Immature natural killer cell (primary cell): Measurements from ENCODE around the gene ATPAF2. TPM values are rescaled to one million over a fixed set of nuclear protein-coding genes. Genes with fewer than 3 reads are reported as not detected.

ENCODE experiments used
- DNase-seq, 3 donors: peaks; one replicate each; pipeline ENCODE4 v3.0.0; 2022; ENCODE audit warnings: mixed read lengths in 1 of 3
- H3K27ac Mint-ChIP-seq, 6 donors: one replicate each; pipeline ENCODE4 v1.8.0; 2020; ENCODE audit warnings: mixed read lengths in 6 of 6, mild to moderate bottlenecking in 5 of 6, inconsistent platforms in 4 of 6, moderate library complexity in 3 of 6
- H3K27me3 Mint-ChIP-seq, 3 donors: one replicate each; pipeline ENCODE4 v1.8.0; 2020 to 2021; ENCODE audit warnings: low read depth in 3 of 3, mild to moderate bottlenecking in 3 of 3, mixed read lengths in 3 of 3, moderate library complexity in 3 of 3, inconsistent platforms in 1 of 3
- H3K36me3 Mint-ChIP-seq, 3 donors: one replicate each; pipeline ENCODE4 v1.8.0; 2020; ENCODE audit warnings: mixed read lengths in 3 of 3, inconsistent platforms in 2 of 3, mild to moderate bottlenecking in 2 of 3
- H3K4me1 Mint-ChIP-seq, 2 donors: one replicate each; pipeline ENCODE4 v1.8.0; 2020; ENCODE audit warnings: inconsistent platforms in 2 of 2, mild to moderate bottlenecking in 2 of 2, mixed read lengths in 2 of 2, moderate library complexity in 1 of 2
- H3K4me3 Mint-ChIP-seq, 5 donors: one replicate each; pipeline ENCODE4 v1.8.0; 2020; ENCODE audit warnings: mild to moderate bottlenecking in 5 of 5, mixed read lengths in 5 of 5, inconsistent platforms in 3 of 5, moderate library complexity in 3 of 5
- H3K9me3 Mint-ChIP-seq, 6 donors: one replicate each; pipeline ENCODE4 v1.8.0; 2020; ENCODE audit warnings: mild to moderate bottlenecking in 6 of 6, mixed read lengths in 6 of 6, inconsistent platforms in 4 of 6, moderate library complexity in 3 of 6
- polyA plus RNA-seq, 3 donors: library from polyadenylated mRNA; unstranded; fragments of 300-500 nt; fragmentation: Illumina TruSeq; gene quantifications; one replicate each; pipeline ENCODE4 v1.2.3, GENCODE V29; 2021

Gene ATPAF2
- polyA plus RNA-seq: 10 to 100 TPM; 14.6 to 24.9 (median 21.3) TPM

GRCh38 chr17:18038861-18039534 is at the start of gene ATPAF2, which contains the start of gene GID4:
Gene ATPAF2 (minus strand): TSS chr17:18039168. CDS start chr17:18039013, 155 bp downstream.
Gene GID4 (plus strand): TSS chr17:18039408. CDS start chr17:18039465, 57 bp downstream.
- Mint-ChIP-seq H3K4me1 (peaks cover 40 to 55% of the 10 kb centered on the region in 2 donors), H3K36me3 (peaks cover 0 to 4% (median 3%) of the 10 kb centered on the region in 3 donors), H3K27me3 (peaks cover 5 to 11% (median 8%) of the 10 kb centered on the region in 3 donors), H3K4me3 (peak within 1 kb of the TSS; percentile 93 to 100 (median 99)), H3K27ac (peak within 1 kb of the TSS; percentile 89 to 100 (median 97)), H3K9me3 (no peaks in the 10 kb centered on the region)
- peak; percentile 99 for DNase-seq

- H3K36me3 Mint-ChIP-seq: peaks cover 0 to under 1% (median 0%) of the 10 kb centered on the region in 3 donors
- peaks cover 0 to 8% (median 0%) of the 10 kb centered on the region in 3 donors for H3K27me3 Mint-ChIP-seq
- H3K4me3 Mint-ChIP-seq: peak within 1 kb of the TSS; percentile 96 to 99 (median 97)
- no peaks in the 10 kb centered on the region for H3K9me3 Mint-ChIP-seq
- peaks cover 31 to 35% of the 10 kb centered on the region in 2 donors for H3K4me1 Mint-ChIP-seq
- peak within 1 kb of the TSS; percentile 94 to 99 (median 98) for H3K27ac Mint-ChIP-seq
- peak; percentile 85 to 87 (median 86) for DNase-seq
Measured at GRCh38 chr17:18087610-18088491, 48.9 kb upstream of the ATPAF2 start, which contains the start of gene DRG2. Gene DRG2 (plus strand): TSS chr17:18087948. CDS start chr17:18088024, 76 bp downstream.

- peaks cover 0 to 13% (median 5%) of the 10 kb centered on the region in 3 donors for H3K27me3 Mint-ChIP-seq
- peaks cover 20 to 22% of the 10 kb centered on the region in 2 donors for H3K4me1 Mint-ChIP-seq
- no peaks in the 10 kb centered on the region for H3K9me3 Mint-ChIP-seq
- DNase-seq: no peak
- no peaks in the 10 kb centered on the region for H3K36me3 Mint-ChIP-seq
- H3K4me3 Mint-ChIP-seq: no peak overlapping the region
- H3K27ac Mint-ChIP-seq: no peak overlapping the region
Measured at GRCh38 chr17:18084256-18084655, 45.3 kb upstream of the ATPAF2 start.

- H3K9me3 Mint-ChIP-seq: no peaks in the 10 kb centered on the region
Measured at GRCh38 chr17:18079543-18079942, 40.6 kb upstream of the ATPAF2 start.

GRCh38 chr17:18076936-18077335 is 38.0 kb upstream of the ATPAF2 start:
- DNase-seq: no peak
- peaks cover 0 to 15% (median 14%) of the 10 kb centered on the region in 3 donors for H3K27me3 Mint-ChIP-seq
- H3K27ac Mint-ChIP-seq: no peak overlapping the region
- H3K4me1 Mint-ChIP-seq: peaks cover under 1 to 2% of the 10 kb centered on the region in 2 donors
- H3K9me3 Mint-ChIP-seq: no peaks in the 10 kb centered on the region
- no peak overlapping the region for H3K4me3 Mint-ChIP-seq
- no peaks in the 10 kb centered on the region for H3K36me3 Mint-ChIP-seq

More at GRCh38 chr17:18079543-18079942, 40.6 kb upstream of the ATPAF2 start:
- Mint-ChIP-seq H3K4me3 (no peak overlapping the region), H3K27me3 (peaks cover 0 to 14% (median 12%) of the 10 kb centered on the region in 3 donors), H3K4me1 (no peaks in the 10 kb centered on the region), H3K27ac (no peak overlapping the region), H3K36me3 (no peaks in the 10 kb centered on the region)
- no peak for DNase-seq

- DNase-seq: no peak
- Mint-ChIP-seq H3K4me1 (peaks cover 17 to 18% of the 10 kb centered on the region in 2 donors), H3K4me3 (no peak overlapping the region), H3K27ac (peak overlapping the region in 1 of 6 donors; percentile 38), H3K36me3 (no peaks in the 10 kb centered on the region), H3K27me3 (peaks cover 0 to 11% (median 10%) of the 10 kb centered on the region in 3 donors), H3K9me3 (no peaks in the 10 kb centered on the region)
Measured at GRCh38 chr17:18074566-18075272, 35.8 kb upstream of the ATPAF2 start.

GRCh38 chr17:18071751-18072150 is 32.8 kb upstream of the ATPAF2 start:
- DNase-seq: no peak
- Mint-ChIP-seq H3K4me3 (peak overlapping the region in 3 of 5 donors; percentile 4 to 66 (median 22)), H3K27me3 (peaks cover 0 to 8% (median 6%) of the 10 kb centered on the region in 3 donors), H3K9me3 (no peaks in the 10 kb centered on the region), H3K27ac (peak overlapping the region in 3 of 6 donors; percentile 0 to 80 (median 2)), H3K4me1 (peaks cover 17 to 18% of the 10 kb centered on the region in 2 donors), H3K36me3 (peaks cover 0 to under 1% (median 0%) of the 10 kb centered on the region in 3 donors)

- peak; percentile 36 to 44 (median 42) for DNase-seq
- H3K27ac Mint-ChIP-seq: peak overlapping the region; percentile 2 to 79 (median 44)
- H3K9me3 Mint-ChIP-seq: no peaks in the 10 kb centered on the region
- peaks cover 0 to 9% (median 3%) of the 10 kb centered on the region in 3 donors for H3K36me3 Mint-ChIP-seq
- H3K4me1 Mint-ChIP-seq: peaks cover 17 to 18% of the 10 kb centered on the region in 2 donors
- H3K4me3 Mint-ChIP-seq: peak overlapping the region in 4 of 5 donors; percentile 23 to 66 (median 62)
- peaks cover 0 to 8% (median under 1%) of the 10 kb centered on the region in 3 donors for H3K27me3 Mint-ChIP-seq
Measured at GRCh38 chr17:18070861-18071340, 31.9 kb upstream of the ATPAF2 start.

GRCh38 chr17:18069101-18069500 is 30.1 kb upstream of the ATPAF2 start:
- Mint-ChIP-seq H3K27me3 (peaks cover 0 to 3% (median 0%) of the 10 kb centered on the region in 3 donors), H3K27ac (no peak overlapping the region), H3K36me3 (peaks cover 0 to 23% (median 9%) of the 10 kb centered on the region in 3 donors), H3K4me3 (no peak overlapping the region), H3K9me3 (no peaks in the 10 kb centered on the region), H3K4me1 (peaks cover 17 to 18% of the 10 kb centered on the region in 2 donors)
- DNase-seq: no peak

- no peak overlapping the region for H3K27ac Mint-ChIP-seq
- H3K36me3 Mint-ChIP-seq: peaks cover 0 to 31% (median 9%) of the 10 kb centered on the region in 3 donors
- no peak overlapping the region for H3K4me3 Mint-ChIP-seq
- DNase-seq: no peak
- H3K4me1 Mint-ChIP-seq: peaks cover 14 to 16% of the 10 kb centered on the region in 2 donors
- no peaks in the 10 kb centered on the region for H3K27me3 Mint-ChIP-seq
- H3K9me3 Mint-ChIP-seq: no peaks in the 10 kb centered on the region
Measured at GRCh38 chr17:18066866-18067265, 27.9 kb upstream of the ATPAF2 start.

- H3K9me3 Mint-ChIP-seq: no peaks in the 10 kb centered on the region
- H3K27ac Mint-ChIP-seq: no peak overlapping the region
- H3K27me3 Mint-ChIP-seq: no peaks in the 10 kb centered on the region
- DNase-seq: no peak
- H3K36me3 Mint-ChIP-seq: peaks cover 0 to 36% (median 9%) of the 10 kb centered on the region in 3 donors
- peaks cover 1 to 3% of the 10 kb centered on the region in 2 donors for H3K4me1 Mint-ChIP-seq
- H3K4me3 Mint-ChIP-seq: no peak overlapping the region
Measured at GRCh38 chr17:18065546-18065945, 26.6 kb upstream of the ATPAF2 start.

- Mint-ChIP-seq H3K36me3 (peaks cover 6 to 42% (median 15%) of the 10 kb centered on the region in 3 donors), H3K9me3 (no peaks in the 10 kb centered on the region), H3K4me1 (no peaks in the 10 kb centered on the region), H3K27me3 (no peaks in the 10 kb centered on the region), H3K27ac (no peak overlapping the region), H3K4me3 (no peak overlapping the region)
- no peak for DNase-seq
Measured at GRCh38 chr17:18064053-18064452, 25.1 kb upstream of the ATPAF2 start.

- H3K9me3 Mint-ChIP-seq: no peaks in the 10 kb centered on the region
- no peaks in the 10 kb centered on the region for H3K4me1 Mint-ChIP-seq
- H3K27ac Mint-ChIP-seq: no peak overlapping the region
- H3K36me3 Mint-ChIP-seq: peaks cover 14 to 36% (median 18%) of the 10 kb centered on the region in 3 donors
- H3K27me3 Mint-ChIP-seq: no peaks in the 10 kb centered on the region
- DNase-seq: no peak
- no peak overlapping the region for H3K4me3 Mint-ChIP-seq
Measured at GRCh38 chr17:18059283-18059682, 20.3 kb upstream of the ATPAF2 start.
